Suprapubic skin (tissue), 4 donors: ENCODE data around the gene MARCHF5.

Experiments
- EP300 ChIP-seq: sonication (generic); formaldehyde crosslinking; IDR thresholded peaks from one replicate; pipeline ENCODE4 v1.6.1; 2017; ENCODE audit warnings: antibody characterized with exemption
- POLR2A ChIP-seq, 2 donors: fragments of 450-650 bp; IDR thresholded peaks; one replicate each; pipeline ENCODE4 v1.6.1; 2017; ENCODE audit warnings: antibody characterized with exemption in 2 of 2, mild to moderate bottlenecking in 2 of 2, moderate library complexity in 2 of 2
- POLR2AphosphoS5 ChIP-seq, 3 donors: sonication (generic); formaldehyde crosslinking; IDR thresholded peaks; one replicate each; pipeline ENCODE4 v1.6.1; 2017; ENCODE audit warnings: antibody characterized with exemption in 3 of 3
- TF ChIP-seq, protein P1 (sequence below), 2 donors: fragments of 200-600 bp in 1 of 2; fragments of 450-650 bp in 1 of 2; sonication (generic) in 1 of 2; IDR thresholded peaks; one replicate each; pipeline ENCODE4 v1.5.1; 2016 to 2019; ENCODE audit warnings: antibody characterized with exemption in 2 of 2, mild to moderate bottlenecking in 1 of 2, moderate library complexity in 1 of 2

- TF ChIP-seq POLR2AphosphoS5 (IDR thresholded peaks at IDR 0.05) (no peak), POLR2A (IDR thresholded peaks at IDR 0.05) (no peak), EP300 (no peak)
- TF ChIP-seq, protein P1, sequence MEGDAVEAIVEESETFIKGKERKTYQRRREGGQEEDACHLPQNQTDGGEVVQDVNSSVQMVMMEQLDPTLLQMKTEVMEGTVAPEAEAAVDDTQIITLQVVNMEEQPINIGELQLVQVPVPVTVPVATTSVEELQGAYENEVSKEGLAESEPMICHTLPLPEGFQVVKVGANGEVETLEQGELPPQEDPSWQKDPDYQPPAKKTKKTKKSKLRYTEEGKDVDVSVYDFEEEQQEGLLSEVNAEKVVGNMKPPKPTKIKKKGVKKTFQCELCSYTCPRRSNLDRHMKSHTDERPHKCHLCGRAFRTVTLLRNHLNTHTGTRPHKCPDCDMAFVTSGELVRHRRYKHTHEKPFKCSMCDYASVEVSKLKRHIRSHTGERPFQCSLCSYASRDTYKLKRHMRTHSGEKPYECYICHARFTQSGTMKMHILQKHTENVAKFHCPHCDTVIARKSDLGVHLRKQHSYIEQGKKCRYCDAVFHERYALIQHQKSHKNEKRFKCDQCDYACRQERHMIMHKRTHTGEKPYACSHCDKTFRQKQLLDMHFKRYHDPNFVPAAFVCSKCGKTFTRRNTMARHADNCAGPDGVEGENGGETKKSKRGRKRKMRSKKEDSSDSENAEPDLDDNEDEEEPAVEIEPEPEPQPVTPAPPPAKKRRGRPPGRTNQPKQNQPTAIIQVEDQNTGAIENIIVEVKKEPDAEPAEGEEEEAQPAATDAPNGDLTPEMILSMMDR (IDR thresholded peaks at IDR 0.05), result no peak
These were observed 32.1 kb downstream of the MARCHF5 start for GRCh38 chr10:92323079-92323478.
